Measurements from ENCODE around the gene RPP14. TPM values are rescaled to one million over a fixed set of nuclear protein-coding genes. Genes with fewer than 3 reads are reported as not detected.
"Not testable (repeated sequence)": the region's sequence is repeated elsewhere in the genome, so short reads cannot be mapped to it uniquely, and the experiment has no call there.

RPP14 gene
- total RNA-seq, 1 donor from 2014 or later = 15.4 TPM

GRCh38 chr3:58331593-58332152 is 25.6 kb downstream of the RPP14 start:
- no peak for DNase-seq (ENCODE audit: low read depth in 2 of 2)

GRCh38 chr3:58332575-58333188 is 26.6 kb downstream of the RPP14 start, which contains the start of gene PXK:
Gene PXK (plus strand): TSS chr3:58332892. CDS start chr3:58332989, 97 bp downstream.
- peak in 1 of 2 donors; percentile 84 for DNase-seq (ENCODE audit: low read depth in 2 of 2)

- peak in 1 of 2 donors; percentile 37 for DNase-seq (ENCODE audit: low read depth in 2 of 2)
Measured at GRCh38 chr3:58333206-58334012, 27.4 kb downstream of the RPP14 start.

DNA sequence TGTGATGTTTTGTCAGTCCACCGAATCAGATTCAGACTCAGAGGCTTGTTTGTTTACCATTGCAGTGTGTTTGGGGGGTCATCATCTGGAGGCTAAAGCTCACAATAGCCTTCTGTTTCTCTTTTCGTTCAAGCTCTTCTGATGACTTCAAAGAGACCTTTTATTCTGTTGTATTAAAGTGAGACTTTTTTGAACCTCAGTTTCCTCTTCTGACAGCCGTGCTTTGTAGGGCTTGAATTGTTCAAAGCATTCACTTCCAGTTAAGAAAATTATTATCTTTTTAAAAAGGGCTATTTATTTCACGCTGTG is 27.9 kb downstream of the RPP14 start:
- no peak for DNase-seq (ENCODE audit: low read depth in 2 of 2)

- no peak for DNase-seq (ENCODE audit: low read depth in 2 of 2)
Measured at GRCh38 chr3:58334506-58334884, 28.4 kb downstream of the RPP14 start.

DNA sequence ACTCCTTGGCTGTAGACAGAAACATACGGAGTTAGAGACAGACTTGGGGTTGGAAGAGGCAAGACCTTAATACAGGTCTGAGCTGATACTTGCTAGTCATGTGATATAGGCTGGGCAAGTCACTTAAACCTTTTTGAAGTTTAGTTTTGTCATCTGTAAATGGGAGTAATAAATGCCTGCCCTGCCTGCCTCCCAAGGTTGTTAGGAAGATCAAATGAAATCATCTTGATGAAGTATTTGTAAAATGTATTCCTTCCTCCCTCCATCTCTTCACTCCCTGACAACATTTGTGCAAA is 29.6 kb downstream of the RPP14 start:
- no peak for DNase-seq (ENCODE audit: low read depth in 2 of 2)

DNA sequence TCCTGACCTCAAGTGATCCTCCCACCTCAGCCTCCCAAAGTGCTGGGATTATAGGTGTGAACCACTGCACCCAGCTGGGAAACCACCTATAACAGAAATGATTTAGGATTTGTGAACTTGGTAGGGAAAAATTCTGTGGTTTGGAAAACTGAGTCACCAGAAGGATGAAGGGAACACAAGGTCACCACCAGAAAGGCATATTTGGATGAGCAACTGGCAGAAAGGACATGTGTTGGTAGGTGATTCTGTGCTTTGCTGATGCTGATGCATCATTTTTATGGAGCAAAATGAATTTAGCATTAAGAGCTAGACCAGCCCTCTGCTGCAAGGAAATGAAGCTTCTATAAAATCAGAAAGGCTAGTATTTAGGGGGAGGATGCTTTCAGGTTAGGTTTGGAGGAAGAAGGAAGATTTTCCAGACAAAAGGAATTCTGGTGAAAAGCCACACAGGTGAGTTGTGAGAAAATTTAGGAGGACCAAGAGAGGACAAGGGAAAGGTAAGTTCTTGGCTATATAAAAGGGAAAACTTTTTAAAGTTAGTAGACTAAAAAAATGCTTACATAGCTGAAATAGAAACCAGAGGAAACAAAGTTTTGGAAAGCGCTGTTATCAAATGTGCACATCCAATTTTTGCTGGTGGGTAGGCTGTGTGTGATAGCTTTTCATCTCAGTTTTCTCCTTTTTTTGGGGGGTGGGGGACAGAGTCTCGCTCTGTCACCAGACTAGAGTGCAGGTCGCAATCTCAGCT is 30.3 kb downstream of the RPP14 start:
- DNase-seq (ENCODE audit: low read depth in 2 of 2) = no peak

DNA sequence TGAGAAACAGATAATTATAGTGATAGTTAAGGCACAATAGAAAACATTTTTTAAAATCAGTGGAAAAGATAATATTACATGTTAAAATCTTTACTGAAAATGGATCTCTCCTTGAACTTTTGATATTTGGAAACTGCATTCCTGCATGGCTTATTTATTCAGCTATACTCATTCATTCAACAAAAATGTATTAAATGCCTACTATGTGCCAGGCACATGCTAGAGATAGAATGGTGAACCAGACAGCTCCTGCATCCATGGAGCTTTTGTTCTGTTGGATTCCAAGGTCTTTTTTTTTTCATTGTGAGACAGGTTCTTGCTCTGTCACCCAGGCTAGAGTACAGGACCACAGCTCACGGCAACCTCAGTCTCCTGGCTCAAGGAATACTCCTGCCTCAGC is 31.1 kb downstream of the RPP14 start:
- no peak for DNase-seq (ENCODE audit: low read depth in 2 of 2)

- not testable (repeated sequence) for DNase-seq (ENCODE audit: low read depth in 2 of 2)
Measured at GRCh38 chr3:58339146-58339545, 33.1 kb downstream of the RPP14 start.

DNA sequence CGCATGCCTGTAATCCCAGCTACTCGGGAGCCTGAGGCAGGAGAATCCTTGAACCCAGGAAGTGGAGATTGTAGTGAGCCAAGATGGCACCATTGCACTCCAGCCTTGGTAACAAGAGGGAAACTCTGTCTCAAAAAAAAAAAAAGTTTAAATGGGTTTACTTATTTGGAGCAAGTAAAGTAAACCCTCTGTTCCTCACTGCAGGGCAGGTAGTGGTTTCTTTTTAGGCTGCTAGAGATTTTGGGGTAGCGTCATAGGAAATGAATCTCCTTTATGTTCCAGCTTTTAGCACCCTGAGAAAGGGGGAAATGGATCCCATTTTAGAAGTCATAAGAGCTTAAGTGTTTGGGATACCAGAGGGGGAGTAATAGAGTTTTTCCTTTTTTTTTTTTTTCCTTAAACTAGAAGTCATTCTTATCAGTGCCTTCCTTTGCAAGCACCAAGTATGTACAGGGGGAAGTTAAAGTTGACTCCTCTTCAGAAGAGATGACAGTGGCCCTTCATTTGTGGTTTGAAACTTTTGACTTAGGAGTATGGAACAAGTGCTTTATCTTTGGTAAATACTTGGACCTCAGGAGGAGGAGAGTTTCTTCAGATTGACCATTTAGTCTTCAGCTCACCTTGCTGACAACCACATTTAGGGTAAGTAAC is 34.7 kb downstream of the RPP14 start:
- no peak for DNase-seq (ENCODE audit: low read depth in 2 of 2)

DNA sequence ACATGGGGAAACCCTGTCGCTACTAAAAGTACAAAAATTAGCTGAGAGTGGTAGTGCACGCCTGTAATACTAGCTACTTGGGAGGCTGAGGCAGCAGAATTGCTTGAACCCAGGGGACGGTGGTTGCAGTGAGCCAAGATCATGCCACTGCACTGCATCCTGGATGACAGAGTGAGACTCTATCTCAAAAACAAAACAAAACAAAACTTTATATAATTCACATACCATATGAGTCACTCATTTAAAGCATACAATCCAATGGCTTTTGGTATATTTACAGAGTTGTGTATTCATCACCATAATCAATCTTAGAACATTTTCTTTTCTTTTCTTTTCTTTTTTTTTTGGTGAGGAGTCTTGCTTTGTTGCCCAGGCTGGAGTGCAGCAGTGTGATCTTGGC is 35.3 kb downstream of the RPP14 start:
- DNase-seq (ENCODE audit: low read depth in 2 of 2) = no peak

DNA sequence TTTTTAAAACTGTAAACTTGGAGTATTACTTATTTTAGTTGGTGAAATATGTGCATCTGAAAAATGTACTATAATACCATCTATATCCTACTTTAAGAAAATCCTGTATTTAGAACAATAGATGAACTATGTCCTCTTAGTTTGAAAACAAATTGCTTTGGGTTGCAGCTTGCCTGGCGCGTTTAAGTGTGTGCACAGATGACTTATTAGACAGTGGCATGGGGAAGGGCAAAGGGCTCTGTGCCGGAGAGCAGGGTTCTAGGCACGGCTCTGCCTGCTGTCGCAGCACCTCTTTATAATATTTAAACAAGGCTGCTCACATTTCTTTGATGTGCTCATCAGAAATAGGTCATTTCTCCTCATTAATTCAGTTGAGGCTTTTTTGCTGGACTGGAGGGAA is 36.6 kb downstream of the RPP14 start:
- DNase-seq (ENCODE audit: low read depth in 2 of 2) = no peak

- no peak for DNase-seq (ENCODE audit: low read depth in 2 of 2)
Measured at GRCh38 chr3:58345457-58345856, 39.4 kb downstream of the RPP14 start.

DNA sequence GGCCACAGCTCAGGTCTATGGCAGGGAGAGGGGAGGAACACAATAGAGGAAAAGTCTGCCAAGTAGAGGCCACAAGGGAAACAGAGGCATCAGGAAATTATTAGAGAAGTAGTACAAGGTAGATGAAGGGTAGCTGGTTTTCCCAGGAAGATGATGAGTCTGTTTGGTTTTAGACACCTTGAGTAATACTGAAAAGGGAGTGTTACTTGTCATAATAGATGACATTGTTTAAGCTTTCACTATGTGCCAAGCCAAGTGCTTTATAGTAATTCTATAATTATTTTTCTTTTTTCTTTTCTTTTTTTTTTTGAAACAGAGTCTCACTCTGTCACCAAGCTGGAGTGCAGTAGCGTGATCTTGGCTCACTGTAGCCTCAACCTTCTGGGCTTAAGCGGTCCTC is 40.3 kb downstream of the RPP14 start:
- no peak for DNase-seq (ENCODE audit: low read depth in 2 of 2)

GRCh38 chr3:58347984-58348383 is 41.9 kb downstream of the RPP14 start:
- DNase-seq (ENCODE audit: low read depth in 2 of 2) = no peak

GRCh38 chr3:58349792-58350626 is 44.0 kb downstream of the RPP14 start:
- no peak for DNase-seq (ENCODE audit: low read depth in 2 of 2)

DNA sequence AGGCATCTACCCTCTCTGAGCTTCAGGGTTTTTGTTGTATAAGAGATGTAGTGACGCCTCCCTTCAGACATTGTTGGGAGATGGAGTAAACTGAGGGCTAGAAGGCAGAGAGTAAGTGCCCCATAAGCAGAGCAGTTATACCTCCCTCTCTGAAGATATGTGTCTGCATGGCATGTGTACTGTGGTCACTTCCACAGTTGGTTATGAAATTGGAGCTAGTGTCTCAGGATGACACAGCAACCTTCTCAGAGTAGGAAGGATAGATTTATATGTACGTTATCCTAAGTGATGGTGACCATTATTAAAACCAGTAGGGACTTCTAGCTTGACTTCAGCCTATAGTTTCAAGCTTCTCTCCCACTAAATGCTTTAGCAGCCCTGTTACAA is 44.6 kb downstream of the RPP14 start:
- no peak for DNase-seq (ENCODE audit: low read depth in 2 of 2)

- DNase-seq (ENCODE audit: low read depth in 2 of 2) = no peak
Measured at GRCh38 chr3:58351920-58352319, 45.9 kb downstream of the RPP14 start.

GRCh38 chr3:58352626-58353025 is 46.6 kb downstream of the RPP14 start:
- DNase-seq (ENCODE audit: low read depth in 2 of 2) = no peak

- no peak for DNase-seq (ENCODE audit: low read depth in 2 of 2)
Measured at GRCh38 chr3:58353722-58354553, 47.9 kb downstream of the RPP14 start.
